Dermis lymphatic vessel endothelial cell (primary cell): ENCODE data around the gene TVP23B. TPM values are rescaled to one million over a fixed set of nuclear protein-coding genes. Genes with fewer than 3 reads are reported as not detected.

Experiments
- total RNA-seq: library from RNA; depleted of rRNA; stranded (reverse); fragments of >200 nt; gene quantifications from 2 replicates; pipeline ENCODE4 v1.2.1, GENCODE V29; 2014

The TVP23B gene
- total RNA-seq = 46.9 and 50.1 TPM in 2 replicates

GRCh38 chr17:18780991-18781718, at the start of gene TVP23B:
Gene TVP23B (plus strand): TSS chr17:18781183. CDS start chr17:18781294, 111 bp downstream.

DNA sequence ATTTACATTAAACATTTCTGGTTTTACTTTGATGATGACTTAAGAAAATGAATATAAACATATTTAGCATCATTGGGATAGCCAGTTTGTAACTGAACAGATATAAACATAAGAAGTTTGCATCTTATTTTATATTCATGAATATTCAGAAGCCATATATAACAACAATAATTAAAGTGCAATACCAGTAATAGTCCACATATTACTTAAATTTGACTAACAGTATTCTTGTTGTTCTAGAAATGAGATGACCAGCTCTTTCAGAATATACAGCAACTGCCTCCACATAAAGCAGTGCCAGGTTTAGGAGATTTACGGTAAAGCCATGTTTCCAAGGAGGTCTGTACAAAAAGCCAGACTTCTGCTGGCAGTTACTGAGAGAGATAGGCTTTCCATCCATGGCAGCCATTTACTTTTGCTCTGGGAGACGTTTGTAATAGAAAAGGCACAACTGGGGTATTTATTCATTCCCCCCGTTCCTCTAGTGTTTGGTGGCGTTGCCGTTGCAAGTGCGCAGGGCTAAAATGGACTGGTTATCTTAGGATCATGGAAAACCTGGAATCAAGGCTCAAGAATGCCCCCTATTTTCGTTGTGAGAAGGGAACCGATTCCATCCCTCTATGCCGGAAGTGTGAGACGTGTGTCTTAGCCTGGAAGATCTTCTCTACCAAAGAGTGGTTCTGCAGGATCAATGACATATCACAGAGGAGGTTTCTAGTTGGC, 37.1 kb upstream of the TVP23B start, which contains the start of gene FBXW10:
FBXW10 (plus strand) TSS at position 356 of the 723 bp plus-strand sequence; CDS start at position 547, 191 bp downstream.

Other genes with a start within 250 kb of the TVP23B start
- gene TBC1D28, start 136.8 kb upstream of the TVP23B start, total RNA-seq = not detected in 2 replicates
- 1.2 and 1.8 TPM in 2 replicates for gene FOXO3B, start 98.9 kb upstream of the TVP23B start, total RNA-seq
- gene FBXW10, start 37.1 kb upstream of the TVP23B start, total RNA-seq = under 0.01 TPM in 2 replicates
- 39.7 and 40.7 TPM in 2 replicates for gene PRPSAP2, start 76.9 kb downstream of the TVP23B start, total RNA-seq
- gene SLC5A10, start 171.0 kb downstream of the TVP23B start, total RNA-seq = not detected in 2 replicates
- gene FAM83G, start 223.6 kb downstream of the TVP23B start, total RNA-seq = 5.7 and 6.4 TPM in 2 replicates